ENCODE results near the gene CCNI2.

Gene CCNI2

DNA sequence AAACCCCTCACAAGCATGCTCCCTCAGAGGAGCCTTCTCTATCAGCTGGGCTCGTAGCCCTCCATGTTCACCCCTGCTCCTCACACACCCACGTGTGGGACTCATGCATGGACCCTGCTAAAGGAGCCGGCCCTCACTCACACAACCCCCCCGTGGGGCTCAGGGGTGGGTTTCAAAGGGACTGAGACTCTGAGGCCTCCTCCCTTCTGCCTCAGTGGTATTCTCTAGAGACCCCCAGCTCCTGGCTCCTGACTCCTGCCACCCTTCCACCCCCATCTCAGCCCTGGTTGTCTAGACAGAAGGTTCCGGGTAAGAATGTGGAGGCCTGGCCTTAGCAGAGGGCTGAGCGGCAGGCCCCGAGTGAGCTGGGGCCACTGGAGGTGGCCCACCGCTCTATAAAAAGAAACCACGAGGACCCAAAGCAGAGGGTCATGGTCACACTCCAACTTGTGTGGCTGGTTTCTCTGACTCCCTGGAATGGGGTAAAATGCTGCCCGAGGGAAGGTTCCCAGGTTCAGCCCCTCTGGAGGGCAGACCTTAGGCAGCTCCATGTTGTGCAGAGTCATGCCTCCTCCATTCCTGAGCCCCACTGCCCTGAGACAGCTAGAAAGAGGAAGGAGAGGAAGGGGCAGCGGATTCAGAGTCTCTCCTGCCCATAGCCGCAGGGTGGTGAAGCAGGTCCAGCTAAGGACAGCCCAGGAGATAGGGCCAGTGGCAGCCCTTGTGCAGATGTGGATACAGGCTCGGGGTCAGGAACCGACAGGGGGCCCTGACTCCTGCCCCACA is 19.0 kb downstream of the CCNI2 start:
- no peak for DNase-seq

DNA sequence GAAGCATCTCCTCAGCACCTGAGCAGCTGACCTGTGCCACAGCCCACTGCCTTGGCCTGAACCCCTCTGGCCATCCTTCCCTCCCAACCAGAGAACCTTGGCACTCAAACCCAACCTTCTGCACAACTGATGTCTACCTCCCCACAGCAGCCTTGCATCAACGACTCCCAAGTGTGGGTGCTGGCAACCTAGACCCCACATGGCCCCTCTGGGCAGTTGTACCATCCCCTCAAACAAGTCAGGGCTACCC is 19.5 kb downstream of the CCNI2 start:
- DNase-seq, result no peak

GRCh38 chr5:132767150-132767549 is 19.9 kb downstream of the CCNI2 start:
- DNase-seq, result no peak

DNA sequence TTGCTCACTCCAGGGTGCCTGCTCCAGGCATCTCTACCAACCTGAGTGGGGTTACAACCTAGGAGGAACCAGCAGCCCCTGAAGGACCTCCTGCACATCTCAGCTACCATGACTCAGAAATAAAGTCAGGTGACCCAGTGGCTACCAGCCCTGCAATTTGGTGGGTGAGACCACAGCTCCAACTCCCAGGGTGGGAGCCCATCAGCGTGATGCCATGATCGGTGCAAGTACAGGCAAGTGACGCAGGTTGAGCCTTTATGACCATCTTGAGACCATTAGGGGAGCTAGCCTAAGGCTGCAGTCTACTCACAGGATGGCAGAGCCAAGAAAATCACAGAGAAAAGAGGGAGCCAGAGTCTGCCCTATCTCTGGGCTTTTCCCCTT is 21.3 kb downstream of the CCNI2 start:
- no peak for DNase-seq

- DNase-seq, result no peak
Measured at GRCh38 chr5:132770476-132771159, 23.4 kb downstream of the CCNI2 start.

GRCh38 chr5:132771503-132771998 is 24.3 kb downstream of the CCNI2 start:
- DNase-seq, result no peak

- DNase-seq, result no peak
Measured at GRCh38 chr5:132772291-132773070, 25.3 kb downstream of the CCNI2 start.

- DNase-seq, result no peak
Measured at GRCh38 chr5:132773114-132773513, 25.9 kb downstream of the CCNI2 start.

DNA sequence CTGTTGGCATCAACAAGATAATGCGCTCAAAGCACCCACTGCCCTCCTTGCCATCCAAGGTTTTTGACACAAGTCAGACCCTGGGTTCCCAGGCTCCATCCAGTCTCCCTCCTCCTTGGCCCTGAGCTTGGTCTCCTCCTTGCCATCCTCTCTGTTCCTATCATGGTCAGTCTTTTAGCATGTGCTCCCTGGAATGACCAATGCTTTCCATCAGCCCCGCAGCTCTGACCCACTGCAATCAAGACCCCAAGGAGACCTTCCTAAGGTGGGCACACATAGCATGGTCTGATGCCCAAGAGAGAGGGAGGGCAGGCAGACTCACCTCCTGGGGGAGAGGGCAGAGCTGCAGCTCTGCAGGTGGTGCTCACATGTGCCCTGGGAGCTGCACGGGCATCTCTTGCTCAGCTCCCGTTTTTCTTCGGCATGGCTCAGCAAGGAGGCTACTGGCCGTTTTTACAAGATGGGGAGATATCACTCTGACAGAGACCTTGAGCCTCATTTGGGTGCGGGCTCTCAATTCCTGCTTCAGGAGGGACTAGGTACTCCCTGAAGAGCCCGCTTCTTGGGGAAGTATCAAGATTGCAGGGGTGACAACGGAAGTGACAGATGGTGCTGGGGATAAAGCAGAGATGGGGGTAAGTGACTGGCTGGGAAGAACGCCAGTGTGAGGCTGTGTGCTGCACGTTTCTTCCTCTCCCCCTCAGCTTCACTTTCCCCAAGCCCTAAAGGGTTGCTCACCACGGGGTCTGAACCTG is 26.6 kb downstream of the CCNI2 start:
- peak; percentile 45 for DNase-seq

- DNase-seq, result no peak
Measured at GRCh38 chr5:132774406-132774805, 27.2 kb downstream of the CCNI2 start.

DNA sequence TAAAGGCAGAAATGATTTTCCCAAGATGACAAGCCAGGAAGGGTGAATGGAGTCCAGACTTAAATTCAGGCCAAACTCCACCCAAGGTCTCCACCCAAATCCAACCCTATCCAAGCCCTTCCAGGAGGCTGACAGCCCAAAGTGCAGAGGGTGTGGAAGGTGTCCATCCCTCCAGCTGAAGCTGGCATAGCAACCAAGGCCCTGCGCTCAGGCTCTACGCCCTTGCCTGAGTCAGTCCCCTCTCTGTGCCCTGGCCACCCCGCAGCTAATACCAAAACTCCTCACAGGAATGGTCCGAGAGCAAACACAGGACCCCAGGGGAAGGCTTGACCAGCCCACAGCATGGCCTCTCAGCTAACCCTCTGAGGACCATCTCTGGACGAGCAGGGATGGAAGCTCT is 27.7 kb downstream of the CCNI2 start:
- no peak for DNase-seq

DNA sequence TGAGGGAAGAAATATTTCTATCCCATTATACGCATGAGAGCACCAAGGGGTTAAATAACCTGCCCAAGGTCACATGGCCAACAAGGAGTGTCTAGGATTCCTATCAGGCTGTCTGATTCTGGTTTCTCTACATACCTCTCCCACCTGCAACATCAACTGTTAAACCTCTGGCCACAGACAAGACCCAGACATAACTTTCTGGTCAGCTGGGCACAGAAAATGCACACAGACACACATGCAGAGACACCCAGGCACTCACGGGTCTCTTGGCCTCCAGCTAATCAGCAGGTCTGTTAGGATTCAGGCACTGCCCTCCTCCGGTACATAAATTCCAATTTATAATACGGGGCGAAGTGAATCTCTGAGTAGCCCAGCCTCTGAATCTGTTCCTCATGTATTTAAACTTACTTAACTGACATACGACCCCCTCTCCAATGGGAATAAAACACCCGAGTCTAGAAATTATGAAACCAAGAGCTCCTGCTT is 28.3 kb downstream of the CCNI2 start:
- no peak for DNase-seq

- peak; percentile 48 for DNase-seq
Measured at GRCh38 chr5:132776131-132776937, 29.1 kb downstream of the CCNI2 start.

- DNase-seq, result no peak
Measured at GRCh38 chr5:132776938-132777208, 29.6 kb downstream of the CCNI2 start.

DNA sequence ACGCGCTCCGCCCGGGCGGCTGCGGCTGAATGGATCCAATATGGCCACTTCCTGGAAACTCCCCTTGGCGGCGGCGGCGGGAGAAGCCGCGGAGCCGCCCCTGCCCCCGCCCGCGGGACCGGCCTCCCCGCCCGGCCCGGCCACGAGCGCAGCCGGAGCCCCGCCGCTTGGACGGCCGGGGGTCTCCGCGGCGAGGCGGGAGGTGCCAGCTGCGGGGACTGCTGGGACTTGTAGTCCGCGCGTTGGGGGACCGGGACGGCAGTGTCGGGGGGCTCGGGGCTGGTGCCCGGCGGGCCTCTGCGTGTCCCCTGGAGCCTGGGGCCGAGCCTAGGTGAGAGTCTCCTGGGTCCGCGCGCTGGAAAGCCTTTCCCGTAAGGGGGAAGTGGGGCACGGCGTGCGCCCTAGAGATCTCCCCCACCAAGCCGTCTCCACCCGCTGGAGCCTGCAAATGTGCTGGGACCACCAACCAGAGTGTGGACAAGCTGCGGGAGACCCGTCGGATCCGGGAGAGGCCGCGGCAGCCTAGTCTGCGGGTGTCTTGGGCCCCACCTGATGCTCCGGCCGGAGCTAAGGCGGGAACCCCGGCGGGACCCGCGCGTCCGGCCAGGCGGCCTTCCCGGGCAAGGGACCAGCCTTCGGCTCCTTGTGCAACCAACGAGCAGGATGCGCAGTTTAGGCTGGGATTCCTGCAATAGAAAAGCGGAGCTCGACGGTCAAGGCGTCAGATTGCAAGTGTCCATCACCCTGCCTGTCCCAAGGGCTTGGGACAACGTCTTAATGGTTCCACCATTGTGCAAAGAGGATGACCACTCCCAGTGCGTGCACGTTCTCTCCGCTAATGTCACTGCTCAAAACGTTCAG is 30.2 kb downstream of the CCNI2 start, which contains the start of gene SEPTIN8:
SEPTIN8 (minus strand) TSS at position 31 of the 861 bp plus-strand sequence. CDS start 102 bp downstream, outside the sequence.
- peak; percentile 62 for DNase-seq

- no peak for DNase-seq
Measured at GRCh38 chr5:132778129-132778528, 30.9 kb downstream of the CCNI2 start.

DNA sequence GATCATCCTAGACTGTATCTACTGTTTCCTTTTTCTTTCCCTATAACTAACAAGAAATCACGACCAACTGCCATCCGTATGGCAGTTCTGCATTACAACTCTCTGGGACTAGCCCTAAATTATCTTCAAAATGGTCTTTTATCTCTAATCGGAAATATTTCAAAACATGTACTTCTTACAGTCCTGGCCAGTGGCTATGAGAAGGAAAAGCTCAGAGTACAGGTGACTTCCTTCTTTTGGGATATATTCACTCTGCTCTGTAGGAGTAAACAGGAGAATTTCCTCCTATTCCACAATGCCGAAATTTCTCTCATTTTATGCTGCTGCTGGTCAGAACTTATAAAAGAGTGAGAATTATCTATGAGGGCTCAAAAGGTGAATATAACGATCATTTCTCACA is 31.6 kb downstream of the CCNI2 start:
- DNase-seq, result no peak

- no peak for DNase-seq
Measured at GRCh38 chr5:132779961-132780360, 32.7 kb downstream of the CCNI2 start.

DNA sequence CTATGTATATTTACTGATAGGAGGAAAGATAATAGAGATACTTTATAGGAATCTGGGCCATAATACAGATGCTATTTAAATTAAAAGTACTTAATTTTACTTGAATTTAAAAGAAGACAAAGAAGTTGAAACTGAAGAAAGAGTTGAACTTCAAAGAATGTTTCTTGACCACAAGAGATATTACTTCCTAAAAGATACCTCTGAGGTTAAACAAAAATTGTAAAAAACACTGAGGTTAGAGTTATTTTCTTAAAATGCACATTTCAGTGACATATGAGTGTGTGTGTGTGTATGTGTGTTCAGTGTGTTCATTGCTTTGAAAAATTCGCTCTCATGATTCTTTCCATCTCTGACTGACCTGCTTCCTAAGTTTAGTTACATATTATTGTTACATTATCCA is 33.4 kb downstream of the CCNI2 start:
- no peak for DNase-seq

GRCh38 chr5:132781029-132781428 is 33.8 kb downstream of the CCNI2 start:
- no peak for DNase-seq

DNA sequence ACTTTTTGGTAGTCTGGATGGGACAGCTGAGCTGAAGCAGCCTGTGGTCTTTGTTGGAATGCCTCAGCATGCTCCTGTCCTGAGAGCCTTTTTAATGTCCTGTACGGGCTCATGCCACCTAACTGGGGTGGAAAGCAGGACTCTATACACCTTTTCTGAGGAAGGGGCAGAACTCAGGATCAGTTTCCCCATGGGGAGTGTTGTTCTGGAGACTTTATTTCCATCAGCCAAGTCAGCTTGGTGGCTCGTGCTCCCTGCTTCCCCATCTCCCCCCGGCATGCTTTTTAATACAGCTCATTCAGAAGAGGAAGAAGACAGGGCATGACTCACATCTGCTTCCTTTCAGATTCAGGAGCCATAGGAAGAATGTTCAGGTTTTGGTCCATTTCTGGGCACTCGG is 34.9 kb downstream of the CCNI2 start:
- peak; percentile 43 for DNase-seq
